GM08714 (cell line): ENCODE measurements around the gene GABBR1.

Experiments used
- H3K4me3 ChIP-seq: fragments of 200-500 bp; sonication (Bioruptor generic); 2 replicates; pipeline ENCODE4 v1.5.1; 2014; ENCODE audit warnings: mild to moderate bottlenecking, low read length, inconsistent platforms
- ZNF274 ChIP-seq: IDR thresholded peaks from 2 replicates; pipeline ENCODE4 v1.6.1; 2012; ENCODE audit warnings: mild to moderate bottlenecking, low read depth, low read length

Gene GABBR1

DNA sequence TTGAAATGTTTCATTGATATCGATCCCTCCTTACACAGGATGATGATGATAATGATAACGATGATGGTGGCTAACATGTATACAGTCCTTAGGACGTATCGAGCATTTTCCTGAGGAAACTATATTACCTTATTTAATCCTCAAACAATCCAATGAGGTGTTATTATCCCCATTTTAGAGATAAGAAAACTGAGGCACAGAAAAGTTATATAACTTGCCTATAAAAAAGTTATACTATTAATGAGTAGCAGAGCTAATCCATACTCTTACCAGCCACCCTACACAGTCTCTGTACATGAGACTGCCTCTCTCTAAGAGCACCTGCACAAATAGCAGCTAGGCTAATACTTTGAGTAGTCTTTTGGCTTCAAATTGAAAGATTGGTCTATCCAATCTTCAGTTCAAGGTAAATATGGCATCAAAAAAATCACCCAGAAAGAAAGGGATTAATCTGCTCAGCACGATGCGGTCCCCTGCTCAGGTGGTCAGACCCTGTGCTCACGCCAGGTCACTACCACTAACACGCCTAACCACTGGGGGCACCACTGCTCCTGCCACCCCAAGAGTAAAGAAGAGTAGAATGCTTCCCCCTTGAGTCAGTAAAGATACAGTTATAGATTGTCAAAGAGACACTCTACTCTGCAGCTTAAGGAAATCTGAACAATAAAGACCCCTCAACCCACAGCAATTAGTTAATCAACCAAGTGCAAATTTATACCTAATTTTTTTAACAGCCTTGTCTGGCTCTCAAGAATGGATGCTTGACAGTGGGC is 15.0 kb downstream of the GABBR1 start:
- H3K4me3 ChIP-seq, result no peak overlapping the region
- no peak for TF ChIP-seq ZNF274

DNA sequence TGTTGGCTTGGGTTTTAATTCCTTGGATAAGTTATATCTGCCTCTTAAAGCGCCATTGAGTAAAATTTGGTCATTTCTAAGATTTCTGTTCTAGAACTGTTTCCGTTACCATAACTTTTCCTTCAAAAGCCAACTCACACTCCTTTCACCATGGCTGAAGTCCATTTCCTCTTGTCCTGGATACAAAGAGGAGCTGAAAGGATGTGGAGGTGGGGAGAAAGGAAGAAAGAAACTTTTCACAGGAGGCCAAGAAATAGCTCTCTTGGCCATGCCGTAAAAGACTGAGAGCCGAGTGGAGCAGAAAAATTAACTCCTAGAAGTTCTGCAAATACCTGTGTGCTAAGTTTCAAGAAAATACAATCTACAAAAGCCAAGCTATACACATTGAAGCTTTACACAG is 21.6 kb downstream of the GABBR1 start:
- no peak overlapping the region for H3K4me3 ChIP-seq
- no peak for TF ChIP-seq ZNF274

DNA sequence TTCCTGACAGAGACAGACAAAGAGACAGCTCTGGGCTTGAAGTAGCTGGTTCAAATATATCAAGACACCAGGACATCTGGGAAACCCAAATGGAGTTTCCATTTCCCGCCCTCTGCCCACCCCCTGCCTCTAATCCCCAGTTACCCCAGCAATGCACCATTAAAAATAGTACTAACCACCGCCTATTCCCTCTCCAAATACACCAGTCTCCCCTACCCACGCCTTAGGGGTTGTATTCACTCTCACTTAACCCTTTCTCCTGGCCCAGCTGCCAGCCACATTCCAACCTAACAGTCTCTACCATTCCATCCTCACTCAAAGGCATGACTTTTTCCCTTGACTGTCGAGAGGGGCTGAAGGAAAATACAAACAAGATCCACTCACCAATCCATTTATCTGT is 22.4 kb downstream of the GABBR1 start:
- H3K4me3 ChIP-seq, result no peak overlapping the region
- no peak for TF ChIP-seq ZNF274

DNA sequence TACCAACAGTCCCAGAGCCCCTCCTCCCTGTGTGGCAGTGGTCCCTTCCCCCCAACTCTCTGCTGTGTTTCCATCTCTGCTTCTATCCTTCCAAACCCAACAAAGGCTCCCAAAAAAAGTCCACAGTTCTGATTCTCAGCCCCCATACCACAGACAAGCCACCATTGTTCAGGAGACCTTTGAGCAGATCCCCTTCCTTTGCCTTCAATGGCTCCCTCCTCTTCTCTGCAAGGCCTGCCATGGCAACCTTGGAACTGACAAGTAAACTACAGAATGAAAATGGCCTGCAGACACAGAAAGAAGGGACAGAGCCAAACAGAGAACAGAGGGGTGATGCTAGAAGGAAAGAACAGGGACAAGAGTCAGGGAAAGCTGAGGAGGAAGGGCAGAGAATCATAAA is 24.9 kb downstream of the GABBR1 start:
- H3K4me3 ChIP-seq, result no peak overlapping the region
- no peak for TF ChIP-seq ZNF274

DNA sequence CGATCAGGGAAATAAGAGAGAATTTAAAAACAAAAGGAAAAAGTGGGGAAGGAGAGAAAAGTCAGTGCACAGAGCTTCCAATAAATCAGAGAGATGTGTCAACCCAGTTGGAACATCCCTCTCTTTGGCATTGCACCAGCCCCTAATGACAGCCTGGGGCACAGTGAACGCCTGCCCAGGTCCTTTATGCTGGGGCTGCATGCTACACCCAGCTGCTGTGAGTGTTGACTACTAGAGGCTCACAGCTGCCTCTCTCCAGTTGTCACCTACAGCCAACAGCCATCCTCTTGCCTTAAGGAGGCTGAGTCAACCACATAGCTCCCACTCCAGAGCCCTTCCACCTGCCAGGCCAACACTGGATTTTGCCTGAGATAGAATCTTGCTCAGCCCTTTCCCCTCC is 29.1 kb downstream of the GABBR1 start:
- TF ChIP-seq ZNF274, result no peak
- H3K4me3 ChIP-seq, result no peak overlapping the region

DNA sequence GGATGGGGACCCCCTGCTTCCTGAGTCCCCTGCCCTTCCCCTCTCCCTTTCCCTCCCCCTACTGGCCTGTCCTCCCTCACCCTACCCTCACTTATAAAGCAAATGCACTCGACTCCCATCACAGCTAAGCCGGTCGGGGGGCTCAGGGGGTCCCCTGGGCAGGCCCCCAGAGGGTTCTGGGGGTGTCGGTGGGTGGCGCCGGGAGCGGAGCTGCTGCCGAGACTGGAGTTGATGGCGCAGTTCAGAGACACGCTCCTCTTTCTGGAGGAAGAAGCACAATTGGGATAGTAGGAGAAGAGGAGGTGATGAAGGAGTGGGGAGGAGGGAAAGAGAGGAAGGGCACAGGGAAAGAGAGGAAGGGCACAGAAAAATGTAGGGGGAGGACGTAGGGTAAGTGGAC is 29.5 kb downstream of the GABBR1 start:
- TF ChIP-seq ZNF274, result no peak
- H3K4me3 ChIP-seq, result no peak overlapping the region

DNA sequence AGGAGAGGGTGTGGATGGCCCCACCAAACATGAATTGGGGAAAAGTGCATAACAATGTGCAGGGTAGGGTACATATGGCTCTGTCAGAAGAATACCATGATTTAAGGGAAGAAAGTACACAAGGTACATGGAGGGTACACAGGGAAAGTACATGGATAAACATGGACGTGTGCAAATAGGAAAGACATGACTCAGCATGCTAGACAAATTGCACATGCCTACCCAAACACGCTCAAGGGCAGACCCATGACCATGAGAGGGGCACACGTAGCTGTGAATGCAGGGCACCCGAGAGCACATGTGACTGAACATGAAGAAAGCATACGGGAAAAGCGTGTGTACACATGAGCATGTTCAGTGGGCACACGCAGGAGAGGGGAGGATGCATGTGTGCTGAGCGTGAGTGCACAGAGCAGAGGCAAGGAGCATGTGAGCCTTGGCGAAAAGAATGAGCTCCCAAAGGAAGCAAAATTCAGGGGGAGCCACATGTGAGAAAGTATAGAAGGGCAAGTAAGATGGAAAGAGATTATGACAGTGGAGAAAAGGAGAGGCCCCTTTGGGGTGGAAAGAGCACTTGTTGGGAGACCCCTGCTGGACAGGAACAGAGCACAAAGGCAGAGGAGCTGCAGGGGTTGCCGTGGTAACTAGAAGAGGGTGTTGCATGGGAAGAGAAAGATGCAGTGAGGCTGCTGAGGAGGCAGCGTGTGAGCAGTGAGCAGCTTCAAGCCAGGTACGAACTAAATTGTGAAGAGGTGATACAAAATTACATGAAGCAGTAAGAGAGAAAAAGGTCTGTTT is 30.2 kb downstream of the GABBR1 start:
- no peak overlapping the region for H3K4me3 ChIP-seq
- TF ChIP-seq ZNF274, result no peak

DNA sequence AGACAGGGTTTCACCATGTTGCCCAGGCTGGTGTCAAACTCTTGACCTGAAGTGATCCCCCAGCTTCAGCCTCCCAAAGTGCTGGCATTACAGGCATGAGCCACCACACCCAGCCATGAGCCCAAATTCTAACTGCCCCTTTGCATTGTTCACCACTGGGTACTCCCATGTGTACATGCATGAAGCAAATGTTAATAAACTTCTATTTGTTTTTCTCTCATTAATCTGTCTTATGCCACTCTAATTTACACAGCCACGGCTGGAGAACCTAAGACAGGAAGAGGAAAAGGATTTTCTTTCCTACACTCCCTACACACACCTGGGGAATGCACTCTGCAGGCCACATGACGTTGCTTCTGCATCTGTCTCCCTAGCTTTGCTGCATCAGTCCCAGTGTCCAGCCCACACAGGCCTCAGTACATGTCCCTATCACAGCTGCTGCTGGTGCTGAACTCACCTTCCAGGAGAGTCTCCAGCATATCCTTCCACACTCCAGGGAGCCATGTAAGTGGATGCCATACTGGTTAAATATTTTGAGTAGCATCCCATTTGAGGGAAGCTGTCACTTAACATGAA is 34.7 kb downstream of the GABBR1 start:
- TF ChIP-seq ZNF274, result no peak
- no peak overlapping the region for H3K4me3 ChIP-seq

DNA sequence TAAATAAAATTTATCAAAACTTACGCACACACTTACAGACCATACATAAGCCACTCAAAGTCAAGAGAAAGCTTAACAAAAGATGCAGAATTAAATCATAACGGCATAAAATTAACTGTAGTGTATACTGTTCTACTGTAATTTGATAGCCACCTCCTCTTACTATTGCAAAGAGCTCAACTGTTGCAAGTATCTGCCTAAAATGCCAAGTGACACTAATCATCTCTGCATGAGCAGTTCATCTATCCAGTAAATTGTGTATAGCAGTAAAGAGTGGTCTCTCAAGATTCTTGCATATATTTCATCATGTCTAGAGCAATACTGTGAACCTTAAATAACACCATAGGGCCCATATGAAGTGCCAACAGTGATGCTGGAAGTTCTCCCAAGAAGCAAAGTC is 35.8 kb downstream of the GABBR1 start:
- no peak for TF ChIP-seq ZNF274
- no peak overlapping the region for H3K4me3 ChIP-seq

DNA sequence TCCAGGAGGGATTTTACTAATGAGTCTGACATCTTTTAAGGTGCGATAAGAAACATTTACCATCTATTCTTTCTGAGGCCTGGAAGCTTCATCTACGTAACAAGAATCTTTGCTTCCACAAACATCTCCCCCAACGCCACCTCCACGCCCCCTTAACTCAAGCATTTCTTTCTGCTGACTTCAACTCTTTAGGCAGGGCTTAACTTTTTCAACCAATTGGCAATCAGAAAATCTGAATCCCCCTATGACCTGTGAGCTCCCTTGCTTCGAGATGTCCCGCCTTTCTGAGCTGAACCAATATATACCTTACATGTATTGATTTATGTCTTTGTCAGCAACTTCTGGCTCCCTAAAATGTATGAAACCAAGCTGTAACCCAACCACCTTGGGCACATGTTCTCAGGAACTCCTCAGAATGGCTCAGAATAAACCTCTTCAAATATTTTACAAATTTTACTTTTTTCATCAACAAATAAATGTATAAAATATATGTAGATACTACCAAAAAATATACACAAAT is 36.5 kb downstream of the GABBR1 start:
- H3K4me3 ChIP-seq, result no peak overlapping the region
- no peak for TF ChIP-seq ZNF274

DNA sequence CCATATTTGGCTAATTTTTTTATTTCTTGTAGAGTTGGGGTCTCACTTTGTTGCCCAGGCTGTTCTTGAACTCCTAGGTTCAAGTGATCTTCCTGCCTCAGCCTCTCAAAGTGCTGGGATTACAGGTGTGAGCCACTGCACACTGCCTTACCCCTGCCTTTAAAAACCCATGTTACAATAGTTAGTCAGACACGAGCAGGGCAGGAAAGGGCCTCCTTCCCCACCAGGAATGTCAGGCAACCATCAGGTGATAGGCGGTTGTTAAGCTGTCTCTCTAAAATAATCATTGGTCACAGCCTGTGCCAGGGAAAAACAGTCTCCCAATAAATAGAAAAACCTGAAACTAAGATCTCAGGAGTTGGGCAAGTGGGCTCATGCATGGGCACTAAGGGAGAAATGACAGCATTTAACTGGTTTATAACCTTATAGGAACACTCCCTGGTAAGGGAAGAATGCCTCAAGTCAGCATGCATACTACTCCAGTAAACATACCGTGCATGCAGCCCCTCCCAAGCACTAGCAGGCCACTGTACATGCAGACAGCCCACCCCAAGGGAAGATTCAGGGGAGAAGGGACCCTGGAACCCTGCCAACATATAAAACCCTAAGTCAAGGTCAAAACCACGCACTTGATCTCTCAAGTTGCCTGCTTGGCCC is 39.7 kb downstream of the GABBR1 start:
- no peak overlapping the region for H3K4me3 ChIP-seq
- no peak for TF ChIP-seq ZNF274

DNA sequence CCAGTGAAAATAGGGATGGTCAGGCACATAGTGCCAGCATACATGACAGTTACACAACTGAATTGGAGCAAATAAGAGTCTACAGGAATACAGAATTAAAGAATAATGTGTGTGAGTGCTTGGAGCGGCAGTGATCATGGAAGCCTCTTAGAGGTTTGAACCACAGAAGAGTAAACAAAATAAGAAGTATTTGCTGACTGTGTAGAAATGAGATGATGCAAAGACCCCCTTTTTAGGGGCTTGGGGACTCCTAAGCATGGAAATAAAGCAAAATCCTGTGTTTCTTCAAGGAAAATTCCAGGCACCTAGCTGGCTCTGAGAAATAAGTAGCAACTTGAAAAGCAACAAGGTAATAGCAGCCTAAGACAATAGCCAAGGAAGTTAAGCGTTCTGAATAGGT is 41.3 kb downstream of the GABBR1 start:
- H3K4me3 ChIP-seq, result no peak overlapping the region
- no peak for TF ChIP-seq ZNF274

DNA sequence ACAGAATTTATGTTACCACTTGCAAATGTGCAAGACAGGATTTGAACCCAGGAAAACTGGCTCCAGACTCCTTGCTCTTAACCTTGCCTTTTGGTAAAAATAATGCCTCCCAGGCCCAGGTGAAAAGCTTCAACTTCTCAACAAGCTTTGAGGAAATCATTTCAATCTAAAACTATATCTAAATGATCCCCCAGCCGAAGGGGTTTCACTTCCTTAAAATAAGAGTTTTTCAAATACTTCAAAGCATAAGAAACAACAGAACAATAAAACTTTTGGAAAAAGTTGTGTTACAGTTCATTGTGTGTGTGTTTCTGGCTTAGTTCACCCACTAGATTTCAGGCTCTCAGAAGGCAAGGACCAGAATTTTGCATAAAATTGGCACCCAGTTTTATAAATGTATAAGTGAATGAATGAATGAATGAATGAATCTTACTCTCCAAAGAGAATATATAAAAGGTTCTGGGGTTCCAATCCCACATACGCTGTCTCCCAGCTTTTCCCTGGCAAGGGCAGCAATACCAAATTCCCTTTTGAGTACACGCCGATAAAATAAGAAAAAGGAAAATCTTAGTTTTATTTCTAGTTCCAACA is 42.7 kb downstream of the GABBR1 start:
- no peak overlapping the region for H3K4me3 ChIP-seq
- no peak for TF ChIP-seq ZNF274

DNA sequence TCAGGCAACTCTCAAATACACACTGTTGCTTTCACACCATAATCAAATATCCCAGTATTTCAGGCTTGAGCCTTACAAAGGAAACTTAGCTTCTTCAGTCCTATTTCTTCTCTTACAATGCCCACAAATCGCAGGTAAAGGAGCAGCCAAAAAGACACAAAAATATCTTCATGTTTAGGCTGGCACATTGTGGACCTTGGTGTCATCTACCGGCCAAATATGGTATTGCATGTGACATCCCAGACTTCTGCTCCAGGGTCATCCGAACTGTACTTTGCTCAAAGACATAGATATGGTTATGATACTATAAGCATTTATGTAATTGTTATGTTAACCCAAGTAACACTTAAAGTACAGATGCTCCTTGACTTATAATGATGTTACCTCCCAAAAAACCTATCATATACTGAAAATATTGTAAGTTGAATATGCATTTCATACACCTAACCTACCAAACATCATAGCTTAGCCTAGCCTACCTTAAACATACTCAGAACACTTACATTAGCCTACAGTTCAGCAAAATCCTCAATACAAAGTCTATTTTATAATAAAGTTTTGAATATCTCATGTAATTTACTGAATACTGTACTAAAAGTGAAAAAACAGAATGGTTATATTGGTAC is 43.4 kb downstream of the GABBR1 start:
- no peak overlapping the region for H3K4me3 ChIP-seq
- no peak for TF ChIP-seq ZNF274

DNA sequence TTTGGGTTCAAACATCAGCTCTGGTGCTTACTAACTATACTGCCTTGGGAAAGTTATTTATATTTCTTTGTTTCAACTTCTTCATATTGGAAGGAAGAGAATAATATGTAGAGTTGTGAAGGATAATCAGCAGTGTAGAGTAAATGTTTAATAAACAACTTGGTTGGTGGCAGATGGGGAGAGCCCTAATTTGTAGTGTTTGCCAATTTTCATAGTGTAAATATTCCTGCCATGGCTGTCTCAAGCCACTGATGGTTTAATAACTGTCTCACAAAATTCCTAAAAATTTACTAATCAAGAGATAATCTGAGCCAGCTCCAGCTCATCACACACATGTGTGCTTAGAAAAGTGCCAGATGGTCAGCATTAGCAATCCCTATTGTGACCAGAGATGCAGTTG is 48.2 kb downstream of the GABBR1 start, which contains the start of gene OR2H2:
Gene OR2H2, plus strand, starts transcription at position 301 of the 400 bp plus-strand sequence. CDS start 2,824 bp downstream, outside the sequence.
- H3K4me3 ChIP-seq, result no peak within 1 kb of the TSS
- TF ChIP-seq ZNF274, result no peak
